HepG2 (cell line): Measurements from ENCODE around the gene SS18L1. TPM values are rescaled to one million over a fixed set of nuclear protein-coding genes. Genes with fewer than 3 reads are reported as not detected.
A peak's percentile ranks its signal among the peaks of the same experiment; 100 is the strongest.

Experiments used
- CCDC6 ChIP-seq: sonication (generic); formaldehyde crosslinking; IDR thresholded peaks from 2 replicates; pipeline ENCODE4 v1.8.1; 2022; ENCODE audit warnings: mild to moderate bottlenecking, missing genetic modification reagents, moderate library complexity
- DNMT3B ChIP-seq: conservative IDR thresholded peaks from 2 replicates; pipeline ENCODE4 v1.6.1; 2016; ENCODE audit warnings: missing biosample characterization, control low read depth
- ERF ChIP-seq: IDR thresholded peaks from 2 replicates; pipeline ENCODE4 v1.6.1; 2018; ENCODE audit warnings: missing biosample characterization, missing genetic modification reagents
- FOSL2 ChIP-seq: sonication (generic); formaldehyde crosslinking; IDR thresholded peaks from 2 replicates; pipeline ENCODE4 v1.4.0; 2020; ENCODE audit warnings: missing genetic modification reagents
- HIC2 ChIP-seq: sonication (generic); formaldehyde crosslinking; IDR thresholded peaks from 2 replicates; pipeline ENCODE4 v1.9.0; 2022; ENCODE audit warnings: low read depth, missing genetic modification reagents
- HMGXB4 ChIP-seq, 2 experiments: sonication (generic) in 1 of 2; formaldehyde crosslinking in 1 of 2; IDR thresholded peaks; 2 replicates each; pipeline versions ENCODE4 v1.4.0 to v1.6.1; 2018 to 2020; ENCODE audit warnings: missing genetic modification reagents in 2 of 2, borderline replicate concordance in 1 of 2, low read depth in 1 of 2, mild to moderate bottlenecking in 1 of 2, missing biosample characterization in 1 of 2
- MEF2D ChIP-seq: sonication (generic); formaldehyde crosslinking; IDR thresholded peaks from 2 replicates; pipeline ENCODE4 v1.5.1; 2020; ENCODE audit warnings: mild to moderate bottlenecking, missing genetic modification reagents
- MLLT10 ChIP-seq: sonication (generic); formaldehyde crosslinking; IDR thresholded peaks from 2 replicates; pipeline ENCODE4 v1.4.0; 2020; ENCODE audit warnings: missing genetic modification reagents
- NPAS2 ChIP-seq: sonication (generic); formaldehyde crosslinking; IDR thresholded peaks from 2 replicates; pipeline ENCODE4 v1.8.0; 2022; ENCODE audit warnings: mild to moderate bottlenecking, missing genetic modification reagents, borderline replicate concordance
- SP1 ChIP-seq, 2 experiments: fragments of 450-650 bp in 1 of 2; sonication (generic) in 1 of 2; formaldehyde crosslinking in 1 of 2; IDR thresholded peaks; 2 replicates each; pipeline versions ENCODE4 v1.4.0 to v1.6.1; 2016 to 2020; ENCODE audit warnings: missing genetic modification reagents in 1 of 2
- ZBTB7A ChIP-seq: sonication (generic); formaldehyde crosslinking; IDR thresholded peaks from 2 replicates; pipeline ENCODE4 v1.8.0; 2022; ENCODE audit warnings: mild to moderate bottlenecking, missing genetic modification reagents
- ZBTB8A ChIP-seq: sonication (generic); formaldehyde crosslinking; IDR thresholded peaks from 2 replicates; pipeline ENCODE4 v1.4.0; 2020; ENCODE audit warnings: mild to moderate bottlenecking, low read depth, missing genetic modification reagents, borderline replicate concordance
- ZNF17 ChIP-seq: sonication (generic); formaldehyde crosslinking; IDR thresholded peaks from 2 replicates; pipeline ENCODE4 v1.5.0; 2020; ENCODE audit warnings: mild to moderate bottlenecking, missing genetic modification reagents
- ZNF30 ChIP-seq: sonication (generic); formaldehyde crosslinking; IDR thresholded peaks from 2 replicates; pipeline ENCODE4 v1.5.0; 2020; ENCODE audit warnings: mild to moderate bottlenecking, missing genetic modification reagents
- ZNF569 ChIP-seq: sonication (generic); formaldehyde crosslinking; IDR thresholded peaks from 2 replicates; pipeline ENCODE4 v1.5.0; 2020; ENCODE audit warnings: mild to moderate bottlenecking, missing genetic modification reagents, moderate library complexity, borderline replicate concordance
- polyA plus RNA-seq, 8 experiments: library from polyadenylated mRNA; depleted of rRNA in 3 of 8; stranded (reverse) in 7 of 8; unstranded in 1 of 8; fragments of >200 nt; fragmentation: Illumina TruSeq in 4 of 8; extraction: Trizol in 4 of 8; gene quantifications; 2 replicates each; pipeline versions ENCODE4 v1.2.1 to v1.2.3, GENCODE V29; 2011 to 2016; ENCODE audit warnings: low read depth in 4 of 8, missing spikeins in 1 of 8, mixed read lengths in 1 of 8; ENCODE audit not compliant: insufficient read depth in 1 of 8
- total RNA-seq, 5 experiments: library from RNA; depleted of rRNA; stranded (reverse); fragments of >200 nt; fragmentation: Illumina TruSeq; extraction: Trizol; gene quantifications; 2 replicates each; pipeline ENCODE4 v1.2.3, GENCODE V29; 2016; ENCODE audit warnings: low read depth in 1 of 5
- TF ChIP-seq, protein P1 (sequence below): sonication (generic); formaldehyde crosslinking; IDR thresholded peaks from 2 replicates; pipeline ENCODE4 v1.4.0; 2020; ENCODE audit warnings: mild to moderate bottlenecking, missing genetic modification reagents
- TF ChIP-seq, protein P2 (sequence below): sonication (generic); formaldehyde crosslinking; IDR thresholded peaks from 2 replicates; pipeline ENCODE4 v1.4.0; 2020; ENCODE audit warnings: missing genetic modification reagents, borderline replicate concordance
- TF ChIP-seq, protein P3 (sequence below): sonication (generic); formaldehyde crosslinking; conservative IDR thresholded peaks from 2 replicates; pipeline ENCODE4 v1.8.1; 2023; ENCODE audit warnings: missing genetic modification reagents

SS18L1 gene
- total and polyA plus RNA-seq, 2 of the 13 experiments (the other 11 are each of a cell fraction or from before 2014, with no cell fraction given), result 17.8 to 27.6 TPM

DNA sequence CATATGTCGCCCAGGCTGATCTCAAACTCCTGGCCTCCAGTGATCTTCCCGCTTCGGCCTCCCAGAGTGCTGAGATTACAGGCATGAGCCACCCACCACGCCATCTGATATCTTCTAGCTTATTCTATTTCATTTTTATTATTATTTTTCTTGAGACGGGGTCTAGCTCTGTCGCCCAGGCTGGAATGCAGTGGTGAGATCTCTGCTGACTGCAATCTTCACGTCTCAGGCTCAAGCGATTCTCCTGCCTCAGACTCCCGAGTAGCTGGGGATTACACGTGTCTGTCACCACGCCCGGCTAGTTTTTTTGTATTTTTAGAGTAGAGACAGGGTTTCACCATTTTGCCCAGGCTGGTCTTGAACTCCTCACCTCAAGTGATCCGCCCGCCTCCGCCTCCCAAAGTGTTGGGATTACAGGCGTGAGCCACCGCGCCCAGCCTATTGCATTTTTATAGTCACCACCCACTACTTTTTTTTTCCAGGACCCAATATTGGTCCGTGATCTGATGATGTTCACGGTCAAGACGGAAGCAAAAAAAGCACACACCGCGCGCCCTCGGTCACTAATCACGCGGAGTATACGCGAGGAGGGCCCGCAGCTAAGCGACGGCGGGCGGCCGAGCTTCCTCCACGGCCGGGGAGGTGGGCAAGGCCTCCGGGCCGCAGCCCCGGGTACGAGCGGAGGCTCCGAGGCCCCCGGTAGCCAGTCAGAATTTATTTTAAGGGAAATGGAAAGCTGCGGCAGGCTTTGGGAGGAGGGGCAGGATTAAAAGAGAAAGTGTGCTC lies 22.4 kb upstream of the SS18L1 start (continued):
- TF ChIP-seq HMGXB4 (CRISPR knock-in tag; IDR thresholded peaks at IDR 0.05; ENCODE audit: borderline replicate concordance in 1 of 2, low read depth in 1 of 2) (0 out of 4 replicates have a peak, but pooled peaks of 1 of the 2 experiments have one; percentile 20), ZBTB8A (CRISPR knock-in tag) (no peak), ERF (CRISPR knock-in tag) (no peak), NPAS2 (CRISPR knock-in tag) (no peak), ZNF30 (CRISPR knock-in tag) (no peak), MEF2D (CRISPR knock-in tag) (no peak), CCDC6 (CRISPR knock-in tag) (no peak), SP1 (IDR thresholded peaks at IDR 0.05) (no peak), SP1 (CRISPR knock-in tag; IDR thresholded peaks at IDR 0.05) (peak; percentile 10; the same call in 1 of the 2 replicates), FOSL2 (CRISPR knock-in tag) (0 out of 2 replicates have a peak, but pooled peaks have one; percentile 3), HIC2 (CRISPR knock-in tag) (no peak; the same call in 1 of the 2 replicates), ZNF569 (CRISPR knock-in tag) (no peak), MLLT10 (CRISPR knock-in tag) (no peak), ZNF17 (CRISPR knock-in tag) (peak; percentile 89), ZBTB7A (CRISPR knock-in tag) (no peak), DNMT3B (CRISPR knock-in tag) (0 out of 2 replicates have a peak, but pooled peaks have one; percentile 33)
- TF ChIP-seq, protein P1, sequence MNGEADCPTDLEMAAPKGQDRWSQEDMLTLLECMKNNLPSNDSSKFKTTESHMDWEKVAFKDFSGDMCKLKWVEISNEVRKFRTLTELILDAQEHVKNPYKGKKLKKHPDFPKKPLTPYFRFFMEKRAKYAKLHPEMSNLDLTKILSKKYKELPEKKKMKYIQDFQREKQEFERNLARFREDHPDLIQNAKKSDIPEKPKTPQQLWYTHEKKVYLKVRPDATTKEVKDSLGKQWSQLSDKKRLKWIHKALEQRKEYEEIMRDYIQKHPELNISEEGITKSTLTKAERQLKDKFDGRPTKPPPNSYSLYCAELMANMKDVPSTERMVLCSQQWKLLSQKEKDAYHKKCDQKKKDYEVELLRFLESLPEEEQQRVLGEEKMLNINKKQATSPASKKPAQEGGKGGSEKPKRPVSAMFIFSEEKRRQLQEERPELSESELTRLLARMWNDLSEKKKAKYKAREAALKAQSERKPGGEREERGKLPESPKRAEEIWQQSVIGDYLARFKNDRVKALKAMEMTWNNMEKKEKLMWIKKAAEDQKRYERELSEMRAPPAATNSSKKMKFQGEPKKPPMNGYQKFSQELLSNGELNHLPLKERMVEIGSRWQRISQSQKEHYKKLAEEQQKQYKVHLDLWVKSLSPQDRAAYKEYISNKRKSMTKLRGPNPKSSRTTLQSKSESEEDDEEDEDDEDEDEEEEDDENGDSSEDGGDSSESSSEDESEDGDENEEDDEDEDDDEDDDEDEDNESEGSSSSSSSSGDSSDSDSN, result peak; percentile 77
- TF ChIP-seq, protein P2, sequence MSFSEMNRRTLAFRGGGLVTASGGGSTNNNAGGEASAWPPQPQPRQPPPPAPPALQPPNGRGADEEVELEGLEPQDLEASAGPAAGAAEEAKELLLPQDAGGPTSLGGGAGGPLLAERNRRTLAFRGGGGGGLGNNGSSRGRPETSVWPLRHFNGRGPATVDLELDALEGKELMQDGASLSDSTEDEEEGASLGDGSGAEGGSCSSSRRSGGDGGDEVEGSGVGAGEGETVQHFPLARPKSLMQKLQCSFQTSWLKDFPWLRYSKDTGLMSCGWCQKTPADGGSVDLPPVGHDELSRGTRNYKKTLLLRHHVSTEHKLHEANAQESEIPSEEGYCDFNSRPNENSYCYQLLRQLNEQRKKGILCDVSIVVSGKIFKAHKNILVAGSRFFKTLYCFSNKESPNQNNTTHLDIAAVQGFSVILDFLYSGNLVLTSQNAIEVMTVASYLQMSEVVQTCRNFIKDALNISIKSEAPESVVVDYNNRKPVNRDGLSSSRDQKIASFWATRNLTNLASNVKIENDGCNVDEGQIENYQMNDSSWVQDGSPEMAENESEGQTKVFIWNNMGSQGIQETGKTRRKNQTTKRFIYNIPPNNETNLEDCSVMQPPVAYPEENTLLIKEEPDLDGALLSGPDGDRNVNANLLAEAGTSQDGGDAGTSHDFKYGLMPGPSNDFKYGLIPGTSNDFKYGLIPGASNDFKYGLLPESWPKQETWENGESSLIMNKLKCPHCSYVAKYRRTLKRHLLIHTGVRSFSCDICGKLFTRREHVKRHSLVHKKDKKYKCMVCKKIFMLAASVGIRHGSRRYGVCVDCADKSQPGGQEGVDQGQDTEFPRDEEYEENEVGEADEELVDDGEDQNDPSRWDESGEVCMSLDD (CRISPR knock-in tag), result 0 out of 2 replicates have a peak, but pooled peaks have one; percentile 17
- TF ChIP-seq, protein P3, sequence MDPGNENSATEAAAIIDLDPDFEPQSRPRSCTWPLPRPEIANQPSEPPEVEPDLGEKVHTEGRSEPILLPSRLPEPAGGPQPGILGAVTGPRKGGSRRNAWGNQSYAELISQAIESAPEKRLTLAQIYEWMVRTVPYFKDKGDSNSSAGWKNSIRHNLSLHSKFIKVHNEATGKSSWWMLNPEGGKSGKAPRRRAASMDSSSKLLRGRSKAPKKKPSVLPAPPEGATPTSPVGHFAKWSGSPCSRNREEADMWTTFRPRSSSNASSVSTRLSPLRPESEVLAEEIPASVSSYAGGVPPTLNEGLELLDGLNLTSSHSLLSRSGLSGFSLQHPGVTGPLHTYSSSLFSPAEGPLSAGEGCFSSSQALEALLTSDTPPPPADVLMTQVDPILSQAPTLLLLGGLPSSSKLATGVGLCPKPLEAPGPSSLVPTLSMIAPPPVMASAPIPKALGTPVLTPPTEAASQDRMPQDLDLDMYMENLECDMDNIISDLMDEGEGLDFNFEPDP (CRISPR knock-in tag), result no peak
